K562 (cell line): Measurements from ENCODE around the gene FAM180B. TPM values are rescaled to one million over a fixed set of nuclear protein-coding genes. Genes with fewer than 3 reads are reported as not detected.

ENCODE experiments used
- CEBPZ ChIP-seq: fragments of 150-350 bp; IDR thresholded peaks from 2 replicates; pipeline ENCODE4 v1.6.1; 2014; ENCODE audit warnings: low read depth, mild to moderate bottlenecking, low read length, borderline replicate concordance
- CREB3L1 ChIP-seq: fragments of 450-650 bp; IDR thresholded peaks from 2 replicates; pipeline ENCODE4 v1.6.1; 2014; ENCODE audit warnings: low read depth, mild to moderate bottlenecking, moderate library complexity, borderline replicate concordance
- CSDE1 ChIP-seq, 2 experiments: fragments of 450-650 bp; IDR thresholded peaks; 2 replicates each; pipeline ENCODE4 v1.6.1; 2016; ENCODE audit warnings: mild to moderate bottlenecking in 1 of 2
- CUX1 ChIP-seq: fragments of 200-800 bp; sonication (Bioruptor generic); IDR thresholded peaks from 2 replicates; pipeline ENCODE4 v1.6.1; 2016; ENCODE audit warnings: missing genetic modification characterization, missing compliant biosample characterization
- HMG20A ChIP-seq: fragments of 450-650 bp; formaldehyde crosslinking; conservative IDR thresholded peaks from 2 replicates; pipeline ENCODE4 v1.4.0; 2020; ENCODE audit warnings: mild to moderate bottlenecking, mixed read lengths
- MLLT1 ChIP-seq, 2 experiments: fragments of 450-650 bp; IDR thresholded peaks; 2 replicates each; pipeline ENCODE4 v1.6.1; 2016
- SP1 ChIP-seq: sonication (generic); formaldehyde crosslinking; IDR thresholded peaks from 2 replicates; pipeline ENCODE4 v1.8.1; 2022; ENCODE audit warnings: mild to moderate bottlenecking, missing genetic modification reagents
- THAP12 ChIP-seq: fragments of 250-450 bp; sonication (Bioruptor Pico); IDR thresholded peaks from 2 replicates; pipeline ENCODE4 v1.9.0; 2021; ENCODE audit warnings: mild to moderate bottlenecking, inconsistent platforms
- ZBTB2 ChIP-seq: fragments of 450-650 bp; IDR thresholded peaks from 2 replicates; pipeline ENCODE4 v1.6.1; 2016; ENCODE audit warnings: antibody characterized with exemption
- ZNF655 ChIP-seq: fragments of 250-450 bp; sonication (Bioruptor Pico); IDR thresholded peaks from 2 replicates; pipeline ENCODE4 v1.5.0; 2021
- polyA plus RNA-seq, 8 experiments: library from polyadenylated mRNA; depleted of rRNA in 4 of 8; stranded (reverse) in 5 of 8; unstranded in 3 of 8; fragments of >200 nt; fragmentation: Nextera tagmentation in 2 of 8; fragmentation: Illumina TruSeq in 1 of 8; extraction: Ambion mirVana in 2 of 8; extraction: Trizol in 1 of 8; gene quantifications; 2 replicates each; pipeline versions ENCODE4 v1.2.1 to v1.2.3, GENCODE V29; 2011 to 2014; ENCODE audit warnings: inconsistent platforms in 1 of 8, missing spikeins in 1 of 8
- total RNA-seq, 7 experiments: library from RNA; depleted of rRNA in 6 of 7; stranded (reverse); fragments of >200 nt in 6 of 7; fragmentation: Illumina TruSeq in 2 of 7; extraction: Trizol in 2 of 7; gene quantifications; 2 replicates each; pipeline versions ENCODE4 v1.2.1 to v1.2.3, GENCODE V29; 2011 to 2021; ENCODE audit warnings: low replicate concordance in 1 of 7

The FAM180B gene
- total and polyA plus RNA-seq, 9 of the 15 experiments (the other 6 are each of a cell fraction or from before 2014, with no cell fraction given) = 0.05 to 0.14 TPM; not detected in 7

- TF ChIP-seq ZBTB2 (no peak), MLLT1 (IDR thresholded peaks at IDR 0.05) (no peak), ZNF655 (no peak), SP1 (no peak), CUX1 (CRISPR knock-in tag) (no peak), CEBPZ (no peak), THAP12 (CRISPR knock-in tag) (no peak), CREB3L1 (no peak), HMG20A (CRISPR knock-in tag) (no peak), CSDE1 (IDR thresholded peaks at IDR 0.05) (no peak)
Measured at GRCh38 chr11:47551086-47551485, 35.4 kb upstream of the FAM180B start (continued).
